Activated CD4-positive, alpha-beta memory T cell treated with anti-CD3 and anti-CD28 coated beads, Interleukin-2, amount 10 ng/mL, durations not matched to agents 7 days and 5 days (primary cell): ENCODE measurements around the gene RNF224. TPM values are rescaled to one million over a fixed set of nuclear protein-coding genes. Genes with fewer than 3 reads are reported as not detected.

Source experiments
- CTCF ChIA-PET: fragments of 350-600 bp; sonication (Branson Sonifier 250); formaldehyde crosslinking; loops from one replicate; lab custom pipeline; 2021; ENCODE audit warnings: antibody characterized with exemption, inconsistent platforms; lab: Charles Lee
- POLR2A ChIA-PET: fragments of 350-600 bp; sonication (Branson Sonifier 250); formaldehyde crosslinking; loops from one replicate; lab custom pipeline; 2021; ENCODE audit warnings: antibody characterized with exemption; lab: Charles Lee
- DNase-seq: peaks from one replicate; pipeline ENCODE4 v3.0.0-alpha.2; 2020
- H3K27ac Mint-ChIP-seq: one replicate; pipeline ENCODE4 v1.8.0; 2021; ENCODE audit warnings: mild to moderate bottlenecking, mixed read lengths
- H3K27me3 Mint-ChIP-seq: one replicate; pipeline ENCODE4 v1.8.0; 2021; ENCODE audit warnings: mixed read lengths
- H3K36me3 Mint-ChIP-seq: one replicate; pipeline ENCODE4 v1.8.0; 2021; ENCODE audit warnings: low read depth, mixed read lengths
- H3K4me1 Mint-ChIP-seq: one replicate; pipeline ENCODE4 v1.8.0; 2021; ENCODE audit warnings: mixed read lengths
- H3K4me3 Mint-ChIP-seq: one replicate; pipeline ENCODE4 v1.8.0; 2021; ENCODE audit warnings: mild to moderate bottlenecking, mixed read lengths
- H3K9me3 Mint-ChIP-seq: one replicate; pipeline ENCODE4 v1.8.0; 2021; ENCODE audit warnings: mixed read lengths
- total RNA-seq, 2 experiments: library from RNA; stranded (reverse); gene quantifications; one replicate each; pipeline ENCODE4 v1.2.3, GENCODE V29; 2021

Gene RNF224
- total RNA-seq, 2 experiments from 2014 or later: 0.20 TPM; not detected in 1

DNA sequence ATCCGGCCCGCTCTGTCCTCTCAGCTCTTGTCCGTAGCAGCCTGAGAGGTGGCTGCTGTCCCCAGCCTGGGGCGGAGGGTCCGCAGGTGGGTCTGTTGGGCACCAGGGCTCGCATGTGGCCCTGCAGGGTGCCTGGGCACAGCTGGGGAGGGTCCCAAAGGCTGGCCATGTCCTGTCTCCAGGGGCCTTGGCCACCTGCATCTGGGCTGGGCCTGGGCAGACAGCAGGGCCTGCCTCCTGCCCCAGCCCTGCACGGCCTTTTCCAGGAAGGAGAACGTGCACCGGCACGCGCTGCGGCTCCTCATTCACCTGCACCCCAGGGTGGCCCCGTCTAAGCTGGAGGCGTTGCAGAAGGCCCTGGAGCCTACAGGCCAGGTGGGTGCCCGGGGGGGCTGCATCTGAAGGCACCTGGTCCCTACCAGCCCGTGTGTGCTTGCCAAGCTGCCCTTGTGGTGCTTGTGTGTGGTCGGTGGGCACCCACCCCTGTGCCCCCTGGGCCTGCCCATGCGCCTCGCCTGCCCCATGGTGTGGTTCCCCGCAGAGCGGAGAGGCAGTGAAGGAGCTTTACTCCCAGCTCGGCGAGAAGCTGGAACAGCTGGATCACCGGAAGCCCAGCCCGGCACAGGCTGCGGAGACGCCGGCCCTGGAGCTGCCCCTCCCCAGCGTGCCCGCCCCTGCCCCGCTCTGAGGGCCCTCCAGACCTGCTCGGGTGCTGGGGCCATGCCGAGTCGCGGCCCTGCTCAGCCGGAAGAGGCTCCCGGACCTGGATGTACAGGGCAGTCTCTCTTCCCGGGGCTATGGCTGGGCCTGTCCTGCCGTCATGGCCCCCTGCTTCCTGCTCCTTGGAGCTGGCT lies 45.2 kb downstream of the RNF224 start:
- no peaks in the 10 kb centered on the region for H3K27me3 Mint-ChIP-seq
- POLR2A ChIA-PET: interaction anchor here (1.3 to 1.5 kb wide), 3 partner anchors 16 to 32 kb away, joined by 3 to 7 read pairs (median 4); partner anchors contain the start of gene TUBB4B
- H3K4me3 Mint-ChIP-seq: no peak overlapping the region
- H3K9me3 Mint-ChIP-seq: no peaks in the 10 kb centered on the region
- no peak for DNase-seq
- peaks cover 26% of the 10 kb centered on the region for H3K36me3 Mint-ChIP-seq
- H3K27ac Mint-ChIP-seq: no peak overlapping the region
- CTCF ChIA-PET: interaction anchor here (1.0 kb wide), 1 partner anchor 36 kb away, joined by 3 read pairs; no protein-coding TSS in a partner anchor
- peaks cover 27% of the 10 kb centered on the region for H3K4me1 Mint-ChIP-seq

GRCh38 chr9:137273095-137273490 lies 45.8 kb downstream of the RNF224 start:
- Mint-ChIP-seq H3K4me3 (no peak overlapping the region), H3K27me3 (no peaks in the 10 kb centered on the region), H3K4me1 (peaks cover 30% of the 10 kb centered on the region), H3K27ac (no peak overlapping the region), H3K9me3 (no peaks in the 10 kb centered on the region), H3K36me3 (peaks cover 22% of the 10 kb centered on the region)
- CTCF ChIA-PET: interaction anchor here (1.0 kb wide), 1 partner anchor 36 kb away, joined by 3 read pairs; no protein-coding TSS in a partner anchor
- POLR2A ChIA-PET: interaction anchor here (1.3 kb wide), 2 partner anchors 18 to 33 kb away, joined by 5 to 7 read pairs; partner anchors contain the start of genes NELFB and TUBB4B
- no peak for DNase-seq

DNA sequence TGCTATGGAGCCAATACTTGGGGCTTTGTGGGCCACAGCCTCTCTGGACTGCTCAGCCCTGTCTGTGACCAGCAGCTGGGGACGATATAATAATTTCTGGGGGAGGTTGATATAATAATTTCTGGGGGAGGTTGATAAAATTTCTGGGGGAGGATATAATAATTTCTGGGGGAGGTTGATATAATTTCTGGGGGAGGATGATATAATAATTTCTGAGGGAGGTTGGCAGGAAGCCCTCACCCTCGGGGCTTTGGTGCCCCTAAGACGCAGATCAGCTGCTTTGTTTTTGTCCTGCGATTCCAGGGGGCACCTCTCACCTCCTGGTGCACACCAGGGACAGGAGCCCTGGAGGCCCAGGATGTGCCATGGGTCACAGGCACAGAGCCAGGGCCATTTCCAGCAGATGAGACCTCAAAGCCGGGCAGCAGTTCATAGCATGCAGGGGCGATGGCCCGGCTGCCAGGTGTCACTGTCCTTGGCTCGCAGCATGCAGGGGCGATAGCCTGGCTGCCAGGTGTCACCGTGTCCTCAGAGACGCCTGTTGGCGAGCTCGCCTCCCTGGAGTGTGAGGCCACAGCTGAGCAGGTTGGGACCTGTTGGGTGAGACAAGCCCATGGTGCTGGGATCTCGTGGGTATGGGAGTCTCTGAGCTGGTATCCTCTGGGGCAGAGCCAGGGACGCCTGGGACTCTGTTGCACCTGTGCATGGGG lies 46.5 kb downstream of the RNF224 start:
- CTCF ChIA-PET: interaction anchor here (1.3 kb wide), 1 partner anchor 13 kb away, joined by 5 read pairs; no protein-coding TSS in a partner anchor
- H3K27ac Mint-ChIP-seq: no peak overlapping the region
- peaks cover 28% of the 10 kb centered on the region for H3K4me1 Mint-ChIP-seq
- no peak for DNase-seq
- H3K4me3 Mint-ChIP-seq: no peak overlapping the region
- no peaks in the 10 kb centered on the region for H3K27me3 Mint-ChIP-seq
- H3K36me3 Mint-ChIP-seq: peaks cover 19% of the 10 kb centered on the region
- POLR2A ChIA-PET: interaction anchor here (1.1 to 1.4 kb wide), 5 partner anchors 18 to 33 kb away, joined by 3 to 7 read pairs (median 4); partner anchors contain the start of genes NELFB and TUBB4B
- no peaks in the 10 kb centered on the region for H3K9me3 Mint-ChIP-seq

DNA sequence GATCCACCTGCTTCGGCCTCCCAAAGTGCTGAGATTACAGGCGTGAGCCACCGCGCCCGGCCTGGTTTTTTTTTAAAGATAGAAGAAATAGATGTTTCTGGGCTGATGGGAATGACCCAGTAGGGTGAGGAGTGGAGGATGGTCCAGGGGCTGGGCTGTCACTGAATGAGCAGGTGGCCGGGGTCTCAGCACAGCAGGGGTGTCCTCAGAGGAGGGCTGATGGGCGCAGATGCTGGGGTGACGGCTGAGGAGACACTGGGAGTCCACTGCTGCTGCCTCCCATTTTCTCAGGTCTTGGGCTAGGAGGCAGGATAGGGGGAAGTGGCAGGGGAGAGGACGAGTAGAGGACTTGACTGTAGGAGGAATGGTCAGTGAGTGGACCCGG lies 47.9 kb downstream of the RNF224 start:
- no peak overlapping the region for H3K4me3 Mint-ChIP-seq
- no peaks in the 10 kb centered on the region for H3K27me3 Mint-ChIP-seq
- ChIA-PET CTCF (interaction anchor here (0.8 to 1.3 kb wide), 2 partner anchors 11 to 39 kb away, joined by 3 to 5 read pairs; no protein-coding TSS in a partner anchor), POLR2A (interaction anchor here (1.1 to 1.2 kb wide), 2 partner anchors 31 to 35 kb away, joined by 4 read pairs; partner anchors contain the start of gene TUBB4B)
- H3K9me3 Mint-ChIP-seq: no peaks in the 10 kb centered on the region
- peaks cover 30% of the 10 kb centered on the region for H3K4me1 Mint-ChIP-seq
- peaks cover 10% of the 10 kb centered on the region for H3K36me3 Mint-ChIP-seq
- DNase-seq: no peak
- peak overlapping the region; percentile 47 for H3K27ac Mint-ChIP-seq

GRCh38 chr9:137275588-137276472 lies 48.5 kb downstream of the RNF224 start:
- no peaks in the 10 kb centered on the region for H3K27me3 Mint-ChIP-seq
- peak overlapping the region; percentile 47 for H3K27ac Mint-ChIP-seq
- no peaks in the 10 kb centered on the region for H3K9me3 Mint-ChIP-seq
- ChIA-PET CTCF (interaction anchor here (2.1 kb wide), 1 partner anchor 11 kb away, joined by 9 read pairs; no protein-coding TSS in a partner anchor), POLR2A (interaction anchor here (1.7 to 2.9 kb wide), 2 partner anchors 10 to 20 kb away, joined by 5 to 13 read pairs; partner anchors contain the start of gene NELFB)
- H3K36me3 Mint-ChIP-seq: peaks cover 10% of the 10 kb centered on the region
- no peak for DNase-seq
- no peak overlapping the region for H3K4me3 Mint-ChIP-seq
- peaks cover 31% of the 10 kb centered on the region for H3K4me1 Mint-ChIP-seq

DNA sequence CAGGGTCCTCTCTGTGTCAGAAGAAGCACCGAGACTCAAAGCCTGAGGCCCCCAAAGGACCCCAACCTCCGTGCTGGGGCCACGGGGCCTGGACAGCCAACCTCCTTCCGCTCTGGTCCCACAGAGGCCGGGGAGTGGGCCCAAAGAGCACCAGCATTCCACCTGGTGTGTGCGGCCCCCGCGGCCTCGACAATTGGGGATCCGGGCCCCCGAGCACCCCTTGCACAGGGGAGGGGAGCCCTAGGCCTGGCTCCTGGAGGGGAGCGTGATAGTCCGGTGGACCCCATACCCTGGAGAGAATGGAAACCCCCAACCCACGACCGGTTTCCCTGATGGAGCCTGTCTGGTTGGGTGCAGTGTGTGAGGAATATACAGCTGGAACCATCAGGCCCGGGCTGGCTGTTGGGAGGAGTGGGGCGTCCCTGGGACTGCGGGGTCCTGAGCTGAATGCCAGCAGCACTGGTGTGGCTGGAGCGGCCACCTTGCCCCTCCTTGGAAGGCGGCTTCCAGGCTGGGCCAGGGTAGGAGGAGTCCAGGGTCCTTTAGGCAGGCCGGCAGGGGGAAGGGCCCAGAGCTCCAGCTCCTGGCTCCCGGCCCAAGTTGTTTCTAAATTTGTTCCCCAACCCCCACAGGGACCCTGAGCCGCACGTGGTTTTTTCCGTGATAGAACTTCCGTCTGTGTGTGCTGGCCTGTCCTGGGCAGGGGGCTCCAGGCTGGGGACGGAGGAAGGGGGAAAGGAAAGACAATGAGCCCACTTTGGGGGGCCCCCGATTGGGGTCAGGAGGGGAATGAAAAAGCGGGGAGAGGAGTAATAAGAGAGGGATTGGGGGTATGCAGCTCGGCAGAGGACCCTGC lies 49.4 kb downstream of the RNF224 start:
- Mint-ChIP-seq H3K27ac (peak overlapping the region; percentile 68), H3K9me3 (no peaks in the 10 kb centered on the region), H3K36me3 (peaks cover 7% of the 10 kb centered on the region), H3K4me3 (peak overlapping the region; percentile 58), H3K4me1 (peaks cover 23% of the 10 kb centered on the region), H3K27me3 (no peaks in the 10 kb centered on the region)
- ChIA-PET CTCF (interaction anchor here (0.5 to 2.1 kb wide), 11 partner anchors 10 to 207 kb away, joined by 3 to 9 read pairs (median 4); partner anchors contain the start of genes NRARP, SAPCD2 and TUBB4B), POLR2A (interaction anchor here (1.1 to 2.9 kb wide), 6 partner anchors 10 to 72 kb away, joined by 3 to 18 read pairs (median 6); partner anchors contain the start of genes NELFB and TUBB4B)
- DNase-seq: no peak

- H3K27ac Mint-ChIP-seq: peak within 1 kb of the TSS; percentile 79
- peaks cover 7% of the 10 kb centered on the region for H3K36me3 Mint-ChIP-seq
- peak within 1 kb of the TSS; percentile 84 for H3K4me3 Mint-ChIP-seq
- H3K9me3 Mint-ChIP-seq: no peaks in the 10 kb centered on the region
- ChIA-PET CTCF (interaction anchor here (0.5 to 2.1 kb wide), 10 partner anchors 9 to 208 kb away, joined by 3 to 9 read pairs (median 4); partner anchors contain the start of genes NRARP, SAPCD2 and TUBB4B), POLR2A (interaction anchor here (1.0 to 2.9 kb wide), 8 partner anchors 8 to 162 kb away, joined by 3 to 18 read pairs (median 4); partner anchors contain the start of genes NELFB and TUBB4B)
- no peaks in the 10 kb centered on the region for H3K27me3 Mint-ChIP-seq
- peaks cover 26% of the 10 kb centered on the region for H3K4me1 Mint-ChIP-seq
- DNase-seq: peak; percentile 73
Observed at GRCh38 chr9:137277329-137278041, 50.2 kb downstream of the RNF224 start, which contains the start of gene TOR4A. Gene TOR4A, plus strand, starts transcription at chr9:137277726. Its CDS starts 964 bp downstream, at chr9:137278690.

DNA sequence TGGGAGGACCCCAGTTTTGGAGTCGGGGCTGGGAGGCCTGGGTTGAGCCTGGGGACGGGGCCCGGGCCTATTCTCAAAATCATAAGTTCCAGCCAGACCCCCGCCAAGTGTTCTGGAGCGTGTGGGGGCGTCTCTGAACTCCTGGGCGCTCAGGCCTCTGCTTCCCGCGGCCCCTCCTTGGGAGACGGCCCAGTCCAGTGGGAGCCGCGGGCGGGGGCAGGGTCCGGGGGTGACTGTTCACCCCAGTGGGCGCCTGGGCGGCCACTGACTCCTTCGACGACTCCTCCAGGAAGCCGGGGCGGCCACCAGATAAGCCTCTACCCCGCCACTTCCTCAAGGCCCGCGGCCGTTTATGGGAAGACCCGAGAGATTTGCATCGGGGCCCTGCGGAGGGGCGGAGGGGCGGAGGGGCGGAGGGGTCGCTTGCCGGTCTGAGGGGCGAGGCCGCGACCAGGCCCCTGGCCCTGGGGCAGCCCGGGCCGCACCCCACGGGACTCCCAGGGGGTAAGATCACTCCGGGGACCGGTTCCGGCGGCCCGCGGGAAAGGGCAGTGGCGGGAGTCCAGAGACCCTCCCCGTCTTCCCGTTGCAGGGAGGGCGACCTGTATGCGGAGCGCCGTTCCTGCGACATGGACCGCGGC lies 50.9 kb downstream of the RNF224 start:
- peak overlapping the region; percentile 84 for H3K4me3 Mint-ChIP-seq
- peaks cover 10% of the 10 kb centered on the region for H3K36me3 Mint-ChIP-seq
- ChIA-PET CTCF (interaction anchor here (0.6 to 2.1 kb wide), 6 partner anchors 9 to 350 kb away, joined by 3 to 9 read pairs (median 4); partner anchors contain the start of genes NRARP and TUBB4B), POLR2A (interaction anchor here (1.0 to 2.9 kb wide), 6 partner anchors 9 to 163 kb away, joined by 3 to 18 read pairs (median 6); partner anchors contain the start of genes NELFB and TUBB4B)
- peaks cover 30% of the 10 kb centered on the region for H3K4me1 Mint-ChIP-seq
- no peaks in the 10 kb centered on the region for H3K27me3 Mint-ChIP-seq
- peak overlapping the region; percentile 79 for H3K27ac Mint-ChIP-seq
- H3K9me3 Mint-ChIP-seq: no peaks in the 10 kb centered on the region
- peak; percentile 39 for DNase-seq
